K562 (cell line): ENCODE results near the gene EXOC4. TPM values are rescaled to one million over a fixed set of nuclear protein-coding genes. Genes with fewer than 3 reads are reported as not detected.

Experiments
- ARID1B ChIP-seq: fragments of 450-650 bp; IDR thresholded peaks from 2 replicates; pipeline ENCODE4 v1.6.1; 2016; ENCODE audit warnings: antibody characterized with exemption, mild to moderate bottlenecking, inconsistent platforms
- CREM ChIP-seq: IDR thresholded peaks from 2 replicates; pipeline ENCODE4 v1.6.1; 2014; ENCODE audit warnings: antibody characterized with exemption, low read depth
- ELF2 ChIP-seq: fragments of 250-450 bp; sonication (Bioruptor Pico); IDR thresholded peaks from 2 replicates; pipeline ENCODE4 v1.5.0; 2021; ENCODE audit warnings: mild to moderate bottlenecking
- FOXK1 ChIP-seq: sonication (generic); formaldehyde crosslinking; IDR thresholded peaks from 2 replicates; pipeline ENCODE4 v1.8.0; 2022; ENCODE audit warnings: missing genetic modification reagents, mild to moderate bottlenecking, borderline replicate concordance
- GTF2A2 ChIP-seq: IDR thresholded peaks from 2 replicates; pipeline ENCODE4 v1.6.1; 2016; ENCODE audit warnings: mild to moderate bottlenecking, missing genetic modification characterization, missing compliant biosample characterization
- HNRNPLL ChIP-seq: fragments of 200-400 bp; formaldehyde crosslinking; IDR thresholded peaks from 2 replicates; pipeline ENCODE4 v1.6.1; 2017; ENCODE audit warnings: low read length, low read depth, mild to moderate bottlenecking; ENCODE audit not compliant: poor library complexity, severe bottlenecking
- HSF4 ChIP-seq: fragments of 250-450 bp; sonication (Bioruptor Pico); IDR thresholded peaks from 2 replicates; pipeline ENCODE4 v2.1.2; 2022; ENCODE audit warnings: mild to moderate bottlenecking, moderate library complexity, borderline replicate concordance
- KDM1A ChIP-seq, 2 experiments: fragments of 450-650 bp; IDR thresholded peaks; 2 replicates each; pipeline ENCODE4 v1.6.1; 2016; ENCODE audit warnings: mild to moderate bottlenecking in 2 of 2
- L3MBTL2 ChIP-seq: fragments of 450-650 bp; IDR thresholded peaks from 2 replicates; pipeline ENCODE4 v1.6.1; 2016; ENCODE audit warnings: mild to moderate bottlenecking, moderate library complexity
- LEF1 ChIP-seq: fragments of 450-650 bp; IDR thresholded peaks from 2 replicates; pipeline ENCODE4 v1.6.1; 2016; ENCODE audit warnings: mild to moderate bottlenecking
- MECOM ChIP-seq: fragments of 250-450 bp; sonication (Bioruptor Pico); IDR thresholded peaks from 2 replicates; pipeline ENCODE4 v1.8.0; 2022; ENCODE audit warnings: inconsistent platforms
- NONO ChIP-seq, 2 experiments: fragments of 200-400 bp in 1 of 2; fragments of 450-650 bp in 1 of 2; formaldehyde crosslinking in 1 of 2; IDR thresholded peaks; 2 replicates each; pipeline ENCODE4 v1.6.1; 2017; ENCODE audit warnings: low read depth in 2 of 2, mild to moderate bottlenecking in 2 of 2, moderate library complexity in 2 of 2, low read length in 1 of 2
- PHB2 ChIP-seq: fragments of 450-650 bp; IDR thresholded peaks from 2 replicates; pipeline ENCODE4 v1.6.1; 2017; ENCODE audit warnings: low read depth
- PYGO2 ChIP-seq: fragments of 450-650 bp; IDR thresholded peaks from 2 replicates; pipeline ENCODE4 v1.6.1; 2016; ENCODE audit warnings: mild to moderate bottlenecking, missing genetic modification characterization, moderate library complexity, missing compliant biosample characterization
- RBM14 ChIP-seq: fragments of 200-400 bp; formaldehyde crosslinking; IDR thresholded peaks from 2 replicates; pipeline ENCODE4 v1.6.1; 2018; ENCODE audit warnings: low read depth, mild to moderate bottlenecking, low read length, moderate library complexity, borderline replicate concordance; ENCODE audit not compliant: insufficient read depth
- RFX7 ChIP-seq: fragments of 250-450 bp; sonication (Bioruptor Pico); IDR thresholded peaks from 2 replicates; pipeline ENCODE4 v1.5.1; 2021; ENCODE audit warnings: mild to moderate bottlenecking
- SIN3B ChIP-seq: fragments of 450-650 bp; IDR thresholded peaks from 2 replicates; pipeline ENCODE4 v1.6.1; 2017; ENCODE audit warnings: low read depth, mild to moderate bottlenecking, moderate library complexity
- SMAD4 ChIP-seq: fragments of 250-450 bp; sonication (Bioruptor Pico); conservative IDR thresholded peaks from 2 replicates; pipeline ENCODE4 v1.8.0; 2021; ENCODE audit warnings: inconsistent platforms, mild to moderate bottlenecking, moderate library complexity
- SNRNP70 ChIP-seq: fragments of 200-400 bp; formaldehyde crosslinking; optimal IDR thresholded peaks from 2 replicates; pipeline ENCODE3; 2017; ENCODE audit warnings: low read depth, low read length
- STAG1 ChIP-seq: sonication (generic); formaldehyde crosslinking; IDR thresholded peaks from 2 replicates; pipeline ENCODE4 v1.5.0; 2020; ENCODE audit warnings: missing genetic modification reagents, borderline replicate concordance
- TAF9B ChIP-seq: fragments of 450-650 bp; IDR thresholded peaks from 2 replicates; pipeline ENCODE4 v1.6.1; 2018; ENCODE audit warnings: mild to moderate bottlenecking; ENCODE audit not compliant: partially characterized antibody
- ZKSCAN8 ChIP-seq: fragments of 200-800 bp; sonication (Bioruptor generic); IDR thresholded peaks from 2 replicates; pipeline ENCODE4 v1.6.1; 2016; ENCODE audit warnings: missing genetic modification characterization, missing compliant biosample characterization
- ZSCAN29 ChIP-seq: fragments of 450-650 bp; IDR thresholded peaks from 2 replicates; pipeline ENCODE4 v1.6.1; 2017
- ZZZ3 ChIP-seq: fragments of 450-650 bp; IDR thresholded peaks from 2 replicates; pipeline ENCODE4 v1.6.1; 2016; ENCODE audit warnings: antibody characterized with exemption, mild to moderate bottlenecking, moderate library complexity
- polyA plus RNA-seq, 8 experiments: library from polyadenylated mRNA; depleted of rRNA in 4 of 8; stranded (reverse) in 5 of 8; unstranded in 3 of 8; fragments of >200 nt; fragmentation: Nextera tagmentation in 2 of 8; fragmentation: Illumina TruSeq in 1 of 8; extraction: Ambion mirVana in 2 of 8; extraction: Trizol in 1 of 8; gene quantifications; 2 replicates each; pipeline versions ENCODE4 v1.2.1 to v1.2.3, GENCODE V29; 2011 to 2014; ENCODE audit warnings: inconsistent platforms in 1 of 8, missing spikeins in 1 of 8
- total RNA-seq, 7 experiments: library from RNA; depleted of rRNA in 6 of 7; stranded (reverse); fragments of >200 nt in 6 of 7; fragmentation: Illumina TruSeq in 2 of 7; extraction: Trizol in 2 of 7; gene quantifications; 2 replicates each; pipeline versions ENCODE4 v1.2.1 to v1.2.3, GENCODE V29; 2011 to 2021; ENCODE audit warnings: low replicate concordance in 1 of 7
- TF ChIP-seq, protein P1 (sequence below): sonication (generic); formaldehyde crosslinking; IDR thresholded peaks from 2 replicates; pipeline ENCODE4 v1.8.1; 2023; ENCODE audit warnings: mild to moderate bottlenecking, missing genetic modification reagents, moderate library complexity
- TF ChIP-seq, protein P2 (sequence below): fragments of 450-650 bp; IDR thresholded peaks from 2 replicates; pipeline ENCODE4 v1.6.1; 2018; ENCODE audit warnings: mild to moderate bottlenecking, low read depth; ENCODE audit not compliant: partially characterized antibody
- TF ChIP-seq, protein P3 (sequence below), 3 experiments: IDR thresholded peaks in 2 of 3; conservative IDR thresholded peaks in 1 of 3; 2 replicates each; pipeline ENCODE4 v1.5.1; 2011 to 2012; ENCODE audit warnings: low read length in 3 of 3, mild to moderate bottlenecking in 3 of 3, control low read depth in 2 of 3, improper control_type of control experiment in 1 of 3, inconsistent platforms in 1 of 3, low read depth in 1 of 3, mixed read lengths in 1 of 3, moderate library complexity in 1 of 3; ENCODE audit not compliant: insufficient read depth in 2 of 3

EXOC4 gene
- total and polyA plus RNA-seq, 9 of the 15 experiments (the other 6 are each of a cell fraction or from before 2014, with no cell fraction given) = 18.5 to 73.1 (median 46.6) TPM

DNA sequence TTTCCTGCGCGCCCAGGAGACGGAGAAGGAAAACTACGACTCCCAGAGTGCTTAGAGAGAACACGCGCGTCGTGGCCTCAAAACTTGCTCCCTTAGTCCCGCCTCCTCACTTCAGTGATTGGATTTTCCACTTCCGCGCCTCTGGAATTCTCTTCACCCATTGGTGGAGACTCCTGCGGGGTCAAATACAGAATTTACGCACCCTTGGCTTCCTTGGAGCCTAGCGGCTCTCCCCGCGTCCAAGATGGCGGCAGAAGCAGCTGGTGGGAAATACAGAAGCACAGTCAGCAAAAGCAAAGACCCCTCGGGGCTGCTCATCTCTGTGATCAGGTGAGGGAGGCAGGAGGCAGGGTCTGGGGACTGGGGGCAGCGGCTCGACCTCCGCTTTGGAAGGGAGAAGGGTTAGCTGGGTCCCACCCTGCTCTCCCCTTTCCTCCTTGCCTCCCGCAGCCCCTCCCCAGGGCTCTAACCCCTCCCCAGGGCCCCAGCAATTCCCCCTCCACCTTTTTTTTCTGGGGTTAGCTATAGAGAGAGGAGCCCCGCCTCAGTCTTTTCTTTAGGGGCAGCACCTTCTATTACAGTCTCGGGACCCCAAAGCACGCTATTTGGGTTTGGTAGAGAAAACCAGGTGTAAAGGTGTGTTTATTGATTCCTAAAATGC lies at the start of gene EXOC4 (continued):
- TF ChIP-seq SNRNP70 (no peak), ZZZ3 (0 out of 2 replicates have a peak, but pooled peaks have one; percentile 31), SMAD4 (no peak), RBM14 (no peak), STAG1 (CRISPR knock-in tag) (no peak), GTF2A2 (tag) (no peak), HSF4 (CRISPR knock-in tag) (no peak), PHB2 (0 out of 2 replicates have a peak, but pooled peaks have one; percentile 13), LEF1 (no peak), ELF2 (CRISPR knock-in tag) (no peak; the same call in 1 of the 2 replicates), HNRNPLL (peak; percentile 82), FOXK1 (CRISPR knock-in tag) (no peak), MECOM (CRISPR knock-in tag) (no peak), PYGO2 (tag) (no peak), ZSCAN29 (no peak), ARID1B (no peak), KDM1A (IDR thresholded peaks at IDR 0.05) (no peak), TAF9B (peak; percentile 92), CREM (peak; percentile 97), RFX7 (CRISPR knock-in tag) (no peak), NONO (IDR thresholded peaks at IDR 0.05; ENCODE audit: low read depth in 2 of 2, low read length in 1 of 2) (no peak), ZKSCAN8 (CRISPR knock-in tag) (no peak), L3MBTL2 (no peak), SIN3B (peak; percentile 80)
- TF ChIP-seq, protein P1, sequence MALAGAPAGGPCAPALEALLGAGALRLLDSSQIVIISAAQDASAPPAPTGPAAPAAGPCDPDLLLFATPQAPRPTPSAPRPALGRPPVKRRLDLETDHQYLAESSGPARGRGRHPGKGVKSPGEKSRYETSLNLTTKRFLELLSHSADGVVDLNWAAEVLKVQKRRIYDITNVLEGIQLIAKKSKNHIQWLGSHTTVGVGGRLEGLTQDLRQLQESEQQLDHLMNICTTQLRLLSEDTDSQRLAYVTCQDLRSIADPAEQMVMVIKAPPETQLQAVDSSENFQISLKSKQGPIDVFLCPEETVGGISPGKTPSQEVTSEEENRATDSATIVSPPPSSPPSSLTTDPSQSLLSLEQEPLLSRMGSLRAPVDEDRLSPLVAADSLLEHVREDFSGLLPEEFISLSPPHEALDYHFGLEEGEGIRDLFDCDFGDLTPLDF (CRISPR knock-in tag) = peak; percentile 87
- TF ChIP-seq, protein P2, sequence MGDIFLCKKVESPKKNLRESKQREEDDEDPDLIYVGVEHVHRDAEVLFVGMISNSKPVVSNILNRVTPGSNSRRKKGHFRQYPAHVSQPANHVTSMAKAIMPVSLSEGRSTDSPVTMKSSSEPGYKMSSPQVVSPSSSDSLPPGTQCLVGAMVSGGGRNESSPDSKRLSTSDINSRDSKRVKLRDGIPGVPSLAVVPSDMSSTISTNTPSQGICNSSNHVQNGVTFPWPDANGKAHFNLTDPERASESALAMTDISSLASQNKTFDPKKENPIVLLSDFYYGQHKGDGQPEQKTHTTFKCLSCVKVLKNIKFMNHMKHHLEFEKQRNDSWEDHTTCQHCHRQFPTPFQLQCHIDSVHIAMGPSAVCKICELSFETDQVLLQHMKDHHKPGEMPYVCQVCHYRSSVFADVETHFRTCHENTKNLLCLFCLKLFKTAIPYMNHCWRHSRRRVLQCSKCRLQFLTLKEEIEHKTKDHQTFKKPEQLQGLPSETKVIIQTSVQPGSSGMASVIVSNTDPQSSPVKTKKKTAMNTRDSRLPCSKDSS = no peak
- TF ChIP-seq, protein P3, sequence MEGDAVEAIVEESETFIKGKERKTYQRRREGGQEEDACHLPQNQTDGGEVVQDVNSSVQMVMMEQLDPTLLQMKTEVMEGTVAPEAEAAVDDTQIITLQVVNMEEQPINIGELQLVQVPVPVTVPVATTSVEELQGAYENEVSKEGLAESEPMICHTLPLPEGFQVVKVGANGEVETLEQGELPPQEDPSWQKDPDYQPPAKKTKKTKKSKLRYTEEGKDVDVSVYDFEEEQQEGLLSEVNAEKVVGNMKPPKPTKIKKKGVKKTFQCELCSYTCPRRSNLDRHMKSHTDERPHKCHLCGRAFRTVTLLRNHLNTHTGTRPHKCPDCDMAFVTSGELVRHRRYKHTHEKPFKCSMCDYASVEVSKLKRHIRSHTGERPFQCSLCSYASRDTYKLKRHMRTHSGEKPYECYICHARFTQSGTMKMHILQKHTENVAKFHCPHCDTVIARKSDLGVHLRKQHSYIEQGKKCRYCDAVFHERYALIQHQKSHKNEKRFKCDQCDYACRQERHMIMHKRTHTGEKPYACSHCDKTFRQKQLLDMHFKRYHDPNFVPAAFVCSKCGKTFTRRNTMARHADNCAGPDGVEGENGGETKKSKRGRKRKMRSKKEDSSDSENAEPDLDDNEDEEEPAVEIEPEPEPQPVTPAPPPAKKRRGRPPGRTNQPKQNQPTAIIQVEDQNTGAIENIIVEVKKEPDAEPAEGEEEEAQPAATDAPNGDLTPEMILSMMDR (IDR thresholded peaks at IDR 0.05 in 2 of 3, conservative IDR thresholded peaks at IDR 0.05 in 1 of 3; ENCODE audit: insufficient read depth in 2 of 3, low read depth in 1 of 3, low read length in 3 of 3) = 0 out of 6 replicates have a peak, but pooled peaks of 1 of the 3 experiments have one; percentile 8
